Liver (tissue), 9 donors: ENCODE data around the gene MST1. TPM values are rescaled to one million over a fixed set of nuclear protein-coding genes. Genes with fewer than 3 reads are reported as not detected.

Source experiments
- DNase-seq: peaks from one replicate; pipeline ENCODE4 v3.0.0-alpha.2; 2017; ENCODE audit warnings: low spot score
- H3K27ac ChIP-seq, 2 donors: one replicate each; pipeline ENCODE4 v1.7.0; 2013; ENCODE audit warnings: inconsistent platforms in 2 of 2, low read length in 2 of 2, control low read depth in 1 of 2, low read depth in 1 of 2, mild to moderate bottlenecking in 1 of 2
- H3K27me3 ChIP-seq, 4 donors: one replicate each; pipeline versions ENCODE4 v1.6.1 to v1.7.0; 2013; ENCODE audit warnings: low read length in 3 of 4, inconsistent platforms in 1 of 4, mild to moderate bottlenecking in 1 of 4, moderate library complexity in 1 of 4; ENCODE audit not compliant: control insufficient read depth in 4 of 4, insufficient read depth in 4 of 4
- H3K36me3 ChIP-seq, 4 donors: one replicate each; pipeline versions ENCODE4 v1.6.1 to v1.7.0; 2013; ENCODE audit warnings: low read length in 3 of 4, mild to moderate bottlenecking in 3 of 4, low read depth in 1 of 4, moderate library complexity in 1 of 4; ENCODE audit not compliant: control insufficient read depth in 4 of 4, insufficient read depth in 3 of 4
- H3K4me1 ChIP-seq, 4 donors: one replicate each; pipeline versions ENCODE4 v1.6.1 to v1.7.0; 2013; ENCODE audit warnings: low read length in 3 of 4, mild to moderate bottlenecking in 3 of 4, moderate library complexity in 1 of 4; ENCODE audit not compliant: control insufficient read depth in 4 of 4, insufficient read depth in 4 of 4
- H3K4me3 ChIP-seq, 3 donors: one replicate each; pipeline versions ENCODE4 v1.6.1 to v1.7.0; 2013; ENCODE audit warnings: low read length in 3 of 3, control low read depth in 1 of 3, low read depth in 1 of 3, mild to moderate bottlenecking in 1 of 3
- H3K9ac ChIP-seq, 2 donors: one replicate each; pipeline ENCODE4 v1.7.0; 2013; ENCODE audit warnings: low read length in 2 of 2, mild to moderate bottlenecking in 2 of 2, moderate library complexity in 2 of 2, control low read depth in 1 of 2, low read depth in 1 of 2
- H3K9me3 ChIP-seq, 4 donors: one replicate each; pipeline versions ENCODE4 v1.6.1 to v1.7.0; 2013; ENCODE audit warnings: low read length in 3 of 4; ENCODE audit not compliant: control insufficient read depth in 4 of 4
- ATF3 ChIP-seq: IDR thresholded peaks from 2 replicates; pipeline ENCODE4 v1.6.1; 2016; ENCODE audit warnings: antibody characterized with exemption
- CTCF ChIP-seq: fragments of 150-350 bp; IDR thresholded peaks from 2 replicates; pipeline ENCODE4 v1.5.1; 2017; ENCODE audit warnings: improper control_type of control experiment, low read depth, low read length; ENCODE audit not compliant: missing input control
- EGR1 ChIP-seq, 2 donors: IDR thresholded peaks; 2 replicates each; pipeline ENCODE4 v1.6.1; 2016 to 2018; ENCODE audit warnings: antibody characterized with exemption in 2 of 2, low read depth in 2 of 2
- FOXA1 ChIP-seq: IDR thresholded peaks from 2 replicates; pipeline ENCODE4 v1.6.1; 2016; ENCODE audit warnings: antibody characterized with exemption
- FOXA2 ChIP-seq: IDR thresholded peaks from 2 replicates; pipeline ENCODE4 v1.6.1; 2016; ENCODE audit warnings: antibody characterized with exemption
- HNF4A ChIP-seq, 2 donors: conservative IDR thresholded peaks; 2 replicates each; pipeline ENCODE4 v1.6.1; 2016; ENCODE audit warnings: antibody characterized with exemption in 2 of 2, mild to moderate bottlenecking in 2 of 2
- HNF4G ChIP-seq: IDR thresholded peaks from 2 replicates; pipeline ENCODE4 v1.6.1; 2016; ENCODE audit warnings: antibody characterized with exemption
- JUND ChIP-seq, 2 donors: IDR thresholded peaks; 2 replicates each; pipeline ENCODE4 v1.6.1; 2016; ENCODE audit warnings: antibody characterized with exemption in 2 of 2
- MAX ChIP-seq: IDR thresholded peaks from 2 replicates; pipeline ENCODE4 v1.6.1; 2016; ENCODE audit warnings: antibody characterized with exemption
- NR2F2 ChIP-seq: IDR thresholded peaks from 2 replicates; pipeline ENCODE4 v1.6.1; 2016; ENCODE audit warnings: antibody characterized with exemption
- RAD21 ChIP-seq, 2 donors: IDR thresholded peaks; 2 replicates each; pipeline ENCODE4 v1.6.1; 2016; ENCODE audit warnings: antibody characterized with exemption in 2 of 2, mild to moderate bottlenecking in 2 of 2
- REST ChIP-seq: IDR thresholded peaks from 2 replicates; pipeline ENCODE4 v1.6.1; 2016; ENCODE audit warnings: antibody characterized with exemption, mild to moderate bottlenecking
- RXRA ChIP-seq, 2 donors: IDR thresholded peaks; 2 replicates each; pipeline ENCODE4 v1.6.1; 2017 to 2018; ENCODE audit warnings: antibody characterized with exemption in 2 of 2, mild to moderate bottlenecking in 1 of 2
- SP1 ChIP-seq: IDR thresholded peaks from 2 replicates; pipeline ENCODE4 v1.6.1; 2018; ENCODE audit warnings: antibody characterized with exemption, mild to moderate bottlenecking
- TAF1 ChIP-seq: conservative IDR thresholded peaks from 2 replicates; pipeline ENCODE4 v1.6.1; 2016; ENCODE audit warnings: antibody characterized with exemption, mild to moderate bottlenecking
- YY1 ChIP-seq: IDR thresholded peaks from 2 replicates; pipeline ENCODE4 v1.6.1; 2016; ENCODE audit warnings: antibody characterized with exemption, mild to moderate bottlenecking
- ZBTB33 ChIP-seq: IDR thresholded peaks from 2 replicates; pipeline ENCODE4 v1.6.1; 2016; ENCODE audit warnings: antibody characterized with exemption
- WGBS: extraction: QIAGEN DNeasy Blood & Tissue Kit; methylation state at CpG from one replicate; pipeline ENCODE4 v1.1.7; 2013; 5-methylcytosine and 5-hydroxymethylcytosine counted together
- polyA plus RNA-seq, 2 donors: library from polyadenylated mRNA; stranded (reverse) in 1 of 2; unstranded in 1 of 2; fragments of 200-250 nt in 1 of 2; fragments of >200 nt in 1 of 2; fragmentation: Nextera tagmentation in 1 of 2; extraction: Ambion mirVana in 1 of 2; gene quantifications; one replicate each; pipeline versions ENCODE4 v1.2.1 to v1.2.3, GENCODE V29; 2013 to 2015
- total RNA-seq, 2 donors: library from RNA; depleted of rRNA; stranded (reverse); fragments of >200 nt; gene quantifications; one replicate each; pipeline ENCODE4 v1.2.3, GENCODE V29; 2014
- donor health status: healthy.
- donor health status: healthy.
- donor health status: healthy.
- donor health status: healthy.
- donor health status: healthy.

Gene MST1
- total and polyA plus RNA-seq, 4 donors: 262 to 634 (median 530) TPM

- TF ChIP-seq CTCF (no peak), EGR1 (IDR thresholded peaks at IDR 0.05; ENCODE audit: low read depth in 2 of 2) (no peak), ATF3 (no peak), HNF4A (conservative IDR thresholded peaks at IDR 0.05) (no peak), YY1 (no peak), TAF1 (no peak), HNF4G (no peak), SP1 (no peak), MAX (no peak)
Measured at GRCh38 chr3:49680493-49681231, 8.6 kb downstream of the MST1 start (continued).

GRCh38 chr3:49675912-49676311, 13.4 kb downstream of the MST1 start:
- Histone ChIP-seq H3K4me3 (no peak overlapping the region), H3K9me3 (no peaks in the 10 kb centered on the region), H3K27me3 (no peaks in the 10 kb centered on the region), H3K36me3 (peaks cover 12 to 44% (median 26%) of the 10 kb centered on the region in 4 donors), H3K4me1 (peaks cover 9 to 42% (median 27%) of the 10 kb centered on the region in 4 donors), H3K27ac (no peak overlapping the region), H3K9ac (no peak overlapping the region)
- DNase-seq: no peak
- no peak for TF ChIP-seq EGR1 (IDR thresholded peaks at IDR 0.05; ENCODE audit: low read depth in 2 of 2)
- no peak for TF ChIP-seq JUND (IDR thresholded peaks at IDR 0.05)
- no peak for TF ChIP-seq SP1
- no peak for TF ChIP-seq HNF4G
- no peak for TF ChIP-seq CTCF
- TF ChIP-seq RAD21 (IDR thresholded peaks at IDR 0.05): no peak
- 93% methylated on average over 11 of the region's 11 CpGs for WGBS

GRCh38 chr3:49674497-49674983, 14.7 kb downstream of the MST1 start:
- Histone ChIP-seq H3K36me3 (peaks cover 9 to 31% (median 16%) of the 10 kb centered on the region in 4 donors), H3K9ac (peak overlapping the region in 1 of 2 donors; percentile 56), H3K9me3 (no peaks in the 10 kb centered on the region), H3K4me3 (peak overlapping the region; percentile 48 to 76 (median 66)), H3K4me1 (peaks cover 21 to 56% (median 38%) of the 10 kb centered on the region in 4 donors), H3K27ac (peak overlapping the region; percentile 84 to 91), H3K27me3 (no peaks in the 10 kb centered on the region)
- WGBS: 4% methylated on average over 34 of the region's 34 CpGs
- DNase-seq: no peak
- TF ChIP-seq SP1 (no peak), REST (no peak), ATF3 (no peak), JUND (IDR thresholded peaks at IDR 0.05) (no peak), EGR1 (IDR thresholded peaks at IDR 0.05; ENCODE audit: low read depth in 2 of 2) (no peak), RXRA (IDR thresholded peaks at IDR 0.05) (no peak), TAF1 (no peak), ZBTB33 (no peak), HNF4G (no peak), RAD21 (IDR thresholded peaks at IDR 0.05) (no peak), YY1 (no peak), NR2F2 (no peak), FOXA1 (no peak), FOXA2 (no peak)
